Lung (tissue), 12 donors: ENCODE results near the gene PADI1. TPM values are rescaled to one million over a fixed set of nuclear protein-coding genes. Genes with fewer than 3 reads are reported as not detected.

Source experiments
- ATAC-seq: fragments of 200-7000 bp; cut with Tn5 transposase; one replicate; pipeline ENCODE4 v1.9.1; 2020; ENCODE audit warnings: moderate number of reproducible peaks; ENCODE audit not compliant: insufficient read depth, low FRiP score
- DNase-seq, 3 donors: peaks; one replicate each; pipeline ENCODE4 v3.0.0-alpha.2; 2013 to 2017
- H3K27ac ChIP-seq, 2 donors: one replicate each; pipeline ENCODE4 v1.5.1; 2013; ENCODE audit warnings: mild to moderate bottlenecking in 2 of 2, moderate library complexity in 2 of 2, control low read depth in 1 of 2, inconsistent platforms in 1 of 2, low read depth in 1 of 2, low read length in 1 of 2
- H3K27me3 ChIP-seq, 3 donors: one replicate each; pipeline ENCODE4 v1.5.1; 2013; ENCODE audit warnings: low read length in 2 of 3; ENCODE audit not compliant: control insufficient read depth in 3 of 3, insufficient read depth in 3 of 3
- H3K36me3 ChIP-seq, 4 donors: one replicate each; pipeline ENCODE4 v1.5.1; 2013; ENCODE audit warnings: low read length in 4 of 4, mild to moderate bottlenecking in 1 of 4, moderate library complexity in 1 of 4; ENCODE audit not compliant: control insufficient read depth in 4 of 4, insufficient read depth in 4 of 4
- H3K4me1 ChIP-seq, 5 donors: one replicate each; pipeline ENCODE4 v1.5.1; 2013; ENCODE audit warnings: low read length in 5 of 5, mild to moderate bottlenecking in 2 of 5, moderate library complexity in 1 of 5; ENCODE audit not compliant: control insufficient read depth in 5 of 5, insufficient read depth in 5 of 5
- H3K4me3 ChIP-seq: one replicate; pipeline ENCODE4 v1.5.1; 2013; ENCODE audit warnings: mild to moderate bottlenecking, control low read depth, moderate library complexity
- H3K9ac ChIP-seq, 2 donors: one replicate each; pipeline ENCODE4 v1.5.1; 2013; ENCODE audit warnings: low read length in 2 of 2, control low read depth in 1 of 2; ENCODE audit not compliant: insufficient read depth in 1 of 2
- H3K9me3 ChIP-seq, 4 donors: one replicate each; pipeline ENCODE4 v1.5.1; 2013; ENCODE audit warnings: low read length in 3 of 4, mild to moderate bottlenecking in 1 of 4, moderate library complexity in 1 of 4; ENCODE audit not compliant: control insufficient read depth in 4 of 4, insufficient read depth in 3 of 4
- WGBS, 2 donors: extraction: QIAGEN DNeasy Blood & Tissue Kit; methylation state at CpG; one replicate each; pipeline ENCODE4 v1.1.7; 2013; 5-methylcytosine and 5-hydroxymethylcytosine counted together
- polyA plus RNA-seq, 2 donors: library from polyadenylated mRNA; stranded (reverse); fragments of 200-250 nt; gene quantifications; one replicate each; pipeline ENCODE4 v1.2.1, GENCODE V29; 2013
- total RNA-seq, 2 donors: library from RNA; depleted of rRNA in 1 of 2; stranded (reverse); fragments of >200 nt in 1 of 2; gene quantifications; one replicate each; pipeline ENCODE4 v1.2.1, GENCODE V29; 2014 to 2021
- TF ChIP-seq, protein P1 (sequence below): IDR thresholded peaks from 2 replicates; pipeline ENCODE4 v1.5.1; 2012; ENCODE audit warnings: mild to moderate bottlenecking; ENCODE audit errors: control extremely low read depth, extremely low read depth
- donor health status: control.
- donor health status: control.
- donor health status: Bipolar disorder and iron deficiency.
- donor health status: healthy.
- donor health status: DM: yes; HTN: yes; CAD: no.

The PADI1 gene
- total and polyA plus RNA-seq, 4 donors, result 0.09 to 0.35 TPM; not detected in 2

- no peaks in the 10 kb centered on the region for H3K9me3 ChIP-seq
- H3K9ac ChIP-seq, result no peak overlapping the region
- no peak overlapping the region for H3K4me3 ChIP-seq
- DNase-seq (no peak), ATAC-seq (no peak)
- H3K27ac ChIP-seq, result no peak overlapping the region
- no peaks in the 10 kb centered on the region for H3K36me3 ChIP-seq
- peaks cover 0 to 10% (median 0%) of the 10 kb centered on the region in 5 donors for H3K4me1 ChIP-seq
- peaks cover 0 to 3% (median 0%) of the 10 kb centered on the region in 3 donors for H3K27me3 ChIP-seq
- WGBS, 2 donors, result 83% methylated on average over 1 of the region's 1 CpG
- TF ChIP-seq, protein P1, sequence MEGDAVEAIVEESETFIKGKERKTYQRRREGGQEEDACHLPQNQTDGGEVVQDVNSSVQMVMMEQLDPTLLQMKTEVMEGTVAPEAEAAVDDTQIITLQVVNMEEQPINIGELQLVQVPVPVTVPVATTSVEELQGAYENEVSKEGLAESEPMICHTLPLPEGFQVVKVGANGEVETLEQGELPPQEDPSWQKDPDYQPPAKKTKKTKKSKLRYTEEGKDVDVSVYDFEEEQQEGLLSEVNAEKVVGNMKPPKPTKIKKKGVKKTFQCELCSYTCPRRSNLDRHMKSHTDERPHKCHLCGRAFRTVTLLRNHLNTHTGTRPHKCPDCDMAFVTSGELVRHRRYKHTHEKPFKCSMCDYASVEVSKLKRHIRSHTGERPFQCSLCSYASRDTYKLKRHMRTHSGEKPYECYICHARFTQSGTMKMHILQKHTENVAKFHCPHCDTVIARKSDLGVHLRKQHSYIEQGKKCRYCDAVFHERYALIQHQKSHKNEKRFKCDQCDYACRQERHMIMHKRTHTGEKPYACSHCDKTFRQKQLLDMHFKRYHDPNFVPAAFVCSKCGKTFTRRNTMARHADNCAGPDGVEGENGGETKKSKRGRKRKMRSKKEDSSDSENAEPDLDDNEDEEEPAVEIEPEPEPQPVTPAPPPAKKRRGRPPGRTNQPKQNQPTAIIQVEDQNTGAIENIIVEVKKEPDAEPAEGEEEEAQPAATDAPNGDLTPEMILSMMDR, result no peak
Observed at GRCh38 chr1:17165823-17166222, 39.1 kb upstream of the PADI1 start.

- Histone ChIP-seq H3K9ac (no peak overlapping the region), H3K36me3 (no peaks in the 10 kb centered on the region), H3K4me1 (peaks cover 0 to 10% (median 0%) of the 10 kb centered on the region in 5 donors), H3K27me3 (peaks cover 0 to 3% (median 0%) of the 10 kb centered on the region in 3 donors), H3K9me3 (no peaks in the 10 kb centered on the region), H3K27ac (no peak overlapping the region), H3K4me3 (no peak overlapping the region)
- no peak for DNase-seq
- WGBS, 2 donors, result 41 to 55% methylated on average over 4 of the region's 4 CpGs
- TF ChIP-seq, protein P1, result no peak
- ATAC-seq, result no peak
Observed at GRCh38 chr1:17167041-17167785, 37.7 kb upstream of the PADI1 start.

- Histone ChIP-seq H3K9ac (no peak overlapping the region), H3K9me3 (no peaks in the 10 kb centered on the region), H3K4me1 (peaks cover 0 to 10% (median 0%) of the 10 kb centered on the region in 5 donors), H3K36me3 (no peaks in the 10 kb centered on the region), H3K27me3 (peaks cover 0 to 3% (median 0%) of the 10 kb centered on the region in 3 donors), H3K4me3 (no peak overlapping the region), H3K27ac (no peak overlapping the region)
- TF ChIP-seq, protein P1, result no peak
- 81 to 91% methylated on average over 5 of the region's 5 CpGs for WGBS, 2 donors
- DNase-seq, result no peak
- no peak for ATAC-seq
Observed at GRCh38 chr1:17167786-17168090, 37.2 kb upstream of the PADI1 start.
